HG03442 (cell line): ENCODE data around the gene PRPF31.
"Not testable (repeated sequence)": the region's sequence is repeated elsewhere in the genome, so short reads cannot be mapped to it uniquely, and the experiment has no call there.

Experiments
- ATAC-seq: cut with Tn5 transposase; IDR thresholded peaks from one replicate; pipeline ENCODE4 v1.9.1; 2021; ENCODE audit warnings: mild to moderate bottlenecking, moderate library complexity; ENCODE audit not compliant: unreplicated experiment

Gene PRPF31

GRCh38 chr19:54160854-54161253 is 45.3 kb downstream of the PRPF31 start:
- no peak for ATAC-seq

- ATAC-seq: no peak
Observed at GRCh38 chr19:54162241-54162805, 46.8 kb downstream of the PRPF31 start.

- no peak for ATAC-seq
Observed at GRCh38 chr19:54162884-54163283, 47.3 kb downstream of the PRPF31 start.

- ATAC-seq: no peak
Observed at GRCh38 chr19:54164369-54165068, 49.0 kb downstream of the PRPF31 start.

GRCh38 chr19:54165222-54165621 is 49.7 kb downstream of the PRPF31 start:
- no peak for ATAC-seq

GRCh38 chr19:54168174-54168917 is 52.8 kb downstream of the PRPF31 start:
- peak; percentile 50 for ATAC-seq

DNA sequence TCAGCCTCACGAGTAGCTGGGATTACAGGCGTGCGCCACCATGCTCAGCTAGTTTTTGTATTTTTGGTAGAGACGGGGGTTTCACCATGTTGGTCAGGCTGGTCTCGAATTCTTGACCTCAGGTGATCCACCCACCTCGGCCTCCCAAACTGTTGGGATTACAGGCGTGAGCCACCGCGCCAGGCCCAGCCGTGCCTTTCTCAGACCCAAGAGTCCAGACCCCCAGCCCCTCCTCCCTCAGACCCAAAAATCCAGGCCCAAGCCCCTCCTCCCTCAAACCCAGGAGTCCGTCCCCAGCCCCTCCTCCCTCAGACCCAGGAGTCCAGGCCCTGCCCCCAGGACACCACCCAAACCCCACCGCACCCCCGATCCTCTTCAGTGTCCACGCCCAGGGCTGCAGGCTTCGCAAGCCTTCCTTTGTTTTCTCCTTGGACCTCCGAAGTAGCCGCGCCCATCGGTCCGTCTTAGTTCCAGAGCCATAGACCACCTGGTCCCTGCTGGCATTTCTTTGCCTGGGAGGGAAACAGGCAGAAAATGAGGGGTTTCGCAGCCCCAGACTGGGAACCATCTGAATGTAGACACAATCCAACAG is 53.7 kb downstream of the PRPF31 start:
- ATAC-seq: no peak

DNA sequence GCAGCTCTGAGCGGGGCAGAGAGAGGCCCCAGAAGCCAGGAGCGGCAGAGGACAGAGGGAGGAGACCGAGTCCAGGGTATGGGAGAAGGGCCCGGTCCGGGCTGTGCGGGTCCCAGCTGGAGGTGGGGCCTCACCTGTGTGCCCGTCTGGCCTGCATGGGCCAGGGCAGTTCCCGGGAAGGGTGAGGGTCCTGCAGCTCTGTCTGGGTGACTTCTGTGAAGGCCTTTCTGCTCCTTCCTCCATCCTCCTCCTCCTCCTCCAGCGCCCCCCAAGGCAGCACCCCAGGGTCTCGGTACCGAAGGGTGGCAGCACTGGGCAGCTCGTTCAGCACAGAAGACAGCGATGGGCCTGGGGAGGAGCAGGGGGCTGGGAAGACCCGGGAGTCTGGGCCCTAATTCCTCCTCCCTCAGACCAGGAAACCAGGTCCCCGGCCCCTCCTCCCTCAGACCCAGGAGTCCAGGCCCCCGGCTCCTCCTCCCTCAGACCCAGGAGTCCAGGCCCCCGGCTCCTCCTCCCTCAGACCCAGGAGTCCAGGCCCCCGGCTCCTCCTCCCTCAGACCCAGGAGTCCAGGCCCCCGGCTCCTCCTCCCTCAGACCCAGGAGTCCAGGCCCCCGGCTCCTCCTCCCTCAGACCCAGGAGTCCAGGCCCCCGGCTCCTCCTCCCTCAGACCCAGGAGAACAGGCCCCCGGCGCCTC is 56.3 kb downstream of the PRPF31 start:
- not testable (repeated sequence) for ATAC-seq

DNA sequence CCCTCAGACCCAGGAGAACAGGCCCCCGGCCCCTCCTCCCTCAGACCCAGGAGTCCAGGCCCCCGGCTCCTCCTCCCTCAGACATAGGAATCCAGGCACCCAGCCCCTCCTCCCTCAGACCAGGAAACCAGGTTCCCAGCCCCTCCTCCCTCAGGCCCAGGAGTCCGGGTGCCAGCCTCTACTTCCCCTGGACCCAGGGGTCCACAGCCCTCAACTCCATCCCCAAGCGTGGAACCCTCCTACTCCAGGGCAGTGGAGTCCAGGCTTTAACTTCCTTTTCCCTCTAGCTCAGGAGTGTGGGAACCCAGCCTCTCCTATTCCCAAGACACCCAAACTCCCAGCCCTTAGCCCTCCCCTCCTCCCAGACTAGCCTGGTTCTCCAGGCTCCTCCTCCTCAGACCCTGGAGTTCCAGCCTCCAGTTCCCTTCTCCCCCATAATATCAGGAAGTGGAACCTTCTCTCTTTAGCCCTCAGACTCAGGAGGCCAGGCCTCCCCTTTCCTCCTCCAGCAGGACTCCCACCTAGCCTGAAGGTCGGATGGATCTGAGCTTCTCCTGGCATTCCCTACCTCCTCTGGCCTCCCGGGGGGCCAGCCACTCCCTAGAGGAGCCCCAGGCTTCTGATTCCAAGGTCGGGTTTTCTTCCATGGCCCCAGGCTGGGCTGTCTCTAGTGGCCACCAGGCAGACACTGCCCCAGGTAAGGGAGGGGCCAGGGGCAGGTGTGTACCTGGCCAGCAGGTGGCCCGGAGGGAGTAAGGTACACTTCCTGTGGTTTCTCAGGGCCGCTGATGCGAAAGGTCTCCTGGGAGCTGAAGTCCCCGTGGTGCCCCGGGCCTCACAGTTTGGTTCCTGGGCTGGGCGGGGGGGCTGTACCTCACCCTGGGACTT is 57.2 kb downstream of the PRPF31 start, which contains the start of gene TMC4:
Gene TMC4, minus strand, starts transcription at position 690 of the 888 bp plus-strand sequence. Its CDS starts 43 bp downstream, at position 647.
- ATAC-seq: no peak

- ATAC-seq: no peak
Observed at GRCh38 chr19:54173359-54173699, 57.8 kb downstream of the PRPF31 start.

DNA sequence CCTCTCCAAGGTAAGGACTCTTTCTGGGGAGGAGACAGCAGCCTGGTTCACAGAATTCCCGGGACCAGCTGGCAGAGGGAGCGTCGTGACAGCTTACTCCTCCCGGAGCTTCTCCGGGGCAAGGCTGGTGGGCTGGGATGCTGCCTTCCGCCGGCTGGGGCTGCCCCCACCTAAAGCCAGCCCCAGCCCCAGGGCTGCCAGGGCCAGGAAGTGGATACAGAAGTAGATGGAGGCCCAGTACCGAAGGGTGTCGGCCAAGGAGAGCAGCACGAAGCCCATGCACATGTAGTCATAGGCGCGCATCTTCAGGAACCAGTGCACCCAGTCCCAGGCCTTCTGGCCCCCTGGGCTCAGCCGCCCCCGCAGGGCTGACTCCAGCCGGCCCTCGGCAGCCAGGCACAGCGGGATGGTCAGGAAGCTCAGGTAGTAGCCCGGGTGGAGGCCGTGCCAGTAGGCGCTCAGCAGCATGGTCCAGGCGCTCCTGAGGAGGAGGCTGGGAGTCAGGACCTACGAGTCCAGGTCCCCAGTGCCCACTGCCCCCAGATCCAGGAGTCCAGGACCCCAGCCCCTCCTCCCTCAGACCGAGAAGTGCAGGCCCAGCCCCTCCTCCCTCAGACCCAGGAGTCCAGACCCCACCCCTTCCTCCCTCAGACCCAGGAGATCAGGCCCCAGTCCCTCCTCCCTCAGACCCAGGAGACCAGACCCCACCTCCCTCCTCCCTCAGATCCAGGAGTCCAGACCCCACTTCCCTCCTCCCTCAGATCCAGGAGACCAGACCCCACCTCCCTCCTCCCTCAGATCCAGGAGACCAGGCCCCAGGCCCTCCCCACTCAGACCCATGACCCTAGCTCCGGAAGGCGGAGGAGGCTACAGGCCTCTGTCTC is 58.6 kb downstream of the PRPF31 start:
- ATAC-seq: no peak

DNA sequence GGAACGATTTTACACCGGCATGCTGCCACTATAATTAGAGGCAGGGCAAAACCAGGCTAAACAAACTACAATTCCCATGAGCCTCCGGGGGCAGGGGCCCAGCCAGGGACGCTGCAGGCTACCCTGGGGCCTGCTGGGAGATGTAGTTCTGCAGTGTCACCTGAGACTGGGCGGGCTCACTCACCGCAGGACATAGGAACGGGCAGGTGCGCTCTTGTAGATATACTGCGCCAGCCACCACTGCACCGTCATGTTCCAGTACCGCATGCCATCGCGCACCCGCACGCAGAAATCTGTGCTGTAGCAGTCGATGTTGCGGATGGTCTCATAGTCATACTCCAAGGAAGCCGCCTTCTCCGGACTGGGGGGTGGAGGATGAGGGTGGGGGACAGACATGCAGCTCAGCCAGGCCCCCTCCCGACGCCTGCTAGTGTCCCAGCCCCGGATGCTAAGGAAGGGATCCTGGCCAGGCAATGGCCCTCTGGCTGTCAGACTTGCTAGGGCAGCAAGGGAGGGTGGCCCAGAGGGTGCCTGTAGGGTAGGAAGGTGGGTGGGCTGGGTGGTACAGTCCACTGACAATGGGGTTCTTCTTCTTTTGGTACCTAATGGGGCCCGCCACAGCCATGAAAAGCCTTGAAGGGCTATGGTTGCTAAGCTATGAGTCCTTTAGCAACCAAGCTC is 63.2 kb downstream of the PRPF31 start:
- no peak for ATAC-seq

DNA sequence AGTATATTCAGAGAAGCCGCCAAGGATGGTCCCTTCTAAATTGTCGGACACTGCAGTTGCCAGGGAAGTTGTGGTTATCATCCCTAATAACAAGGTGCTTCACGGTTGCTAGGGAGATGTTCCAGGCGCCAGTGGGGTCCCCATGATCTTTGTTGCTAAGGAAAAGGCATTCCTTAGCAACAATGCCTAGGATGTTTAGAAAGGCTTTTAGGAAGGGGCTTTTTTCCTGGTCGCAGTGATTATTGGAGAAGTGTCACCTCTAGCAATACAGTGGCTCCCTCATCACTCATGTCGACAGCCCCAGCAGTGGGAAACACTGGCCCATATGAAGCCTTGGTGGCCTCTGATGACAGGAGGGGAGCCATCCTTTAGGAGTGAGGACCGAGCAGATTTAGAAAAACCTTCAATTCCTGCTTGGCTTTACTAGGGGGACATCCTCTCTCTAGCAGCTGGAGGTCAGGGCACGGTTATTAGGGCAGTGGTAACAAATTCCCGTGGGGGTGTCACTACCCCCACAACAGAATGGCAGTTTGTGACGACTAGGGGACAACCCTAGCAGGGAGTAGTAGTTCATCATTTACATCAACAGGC is 63.8 kb downstream of the PRPF31 start:
- ATAC-seq: no peak

DNA sequence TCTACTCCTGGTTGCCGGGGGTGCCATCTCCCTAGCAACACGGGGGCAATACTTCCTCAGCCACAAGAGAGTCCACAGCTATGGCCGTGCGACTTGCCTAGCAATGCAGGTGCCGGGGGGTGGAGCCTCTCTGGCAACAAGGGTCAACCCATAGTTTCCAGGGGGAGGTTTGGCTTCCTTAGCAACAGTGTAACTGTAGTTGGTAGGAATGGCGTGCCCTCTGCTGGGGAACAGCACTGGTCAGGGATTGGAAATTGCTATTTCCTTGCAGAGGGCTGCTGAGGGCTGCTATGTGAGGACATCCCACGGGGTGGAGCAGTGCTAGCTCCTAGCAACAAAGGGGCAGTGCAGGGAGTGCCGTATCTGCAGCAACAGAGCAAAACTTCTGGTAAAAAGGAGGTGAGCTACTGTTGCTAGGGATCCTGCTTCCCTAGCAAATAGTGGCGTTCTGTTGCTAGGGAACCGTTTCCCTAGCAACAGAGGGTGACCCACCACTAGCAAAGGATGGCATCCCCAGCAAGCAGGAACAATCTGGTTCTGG is 64.4 kb downstream of the PRPF31 start:
- no peak for ATAC-seq

GRCh38 chr19:54180691-54181091 is 65.1 kb downstream of the PRPF31 start:
- ATAC-seq: no peak
